Tracheal epithelial cell (primary cell): Measurements from ENCODE around the gene RGS9BP. TPM values are rescaled to one million over a fixed set of nuclear protein-coding genes. Genes with fewer than 3 reads are reported as not detected.

ENCODE experiments used
- total RNA-seq: library from RNA; depleted of rRNA; stranded (reverse); fragments of >200 nt; gene quantifications from 2 replicates; pipeline ENCODE4 v1.2.1, GENCODE V29; 2014

The RGS9BP gene
- under 0.01 and 0.64 TPM in 2 replicates for total RNA-seq

GRCh38 chr19:32675720-32676185, at the start of gene RGS9BP:
TSS of gene RGS9BP (plus strand) at chr19:32675848. CDS start at chr19:32676264, 416 bp downstream.

GRCh38 chr19:32674931-32675719, 523 bp upstream of the RGS9BP start, which contains the start of gene ANKRD27:
TSS of gene ANKRD27 (minus strand) at chr19:32675180. CDS start at chr19:32659015, 16,165 bp downstream.

GRCh38 chr19:32691291-32691951, 15.8 kb downstream of the RGS9BP start, which contains the start of gene NUDT19:
TSS of gene NUDT19 (plus strand) at chr19:32691821. CDS start at chr19:32691961, 140 bp downstream.

GRCh38 chr19:32719611-32720059, 44.0 kb downstream of the RGS9BP start, which contains the start of gene TDRD12:
TSS of gene TDRD12 (plus strand) at chr19:32719767. CDS start at chr19:32720073, 306 bp downstream.

Other genes starting within 250 kb of the RGS9BP start
- 85.7 and 132 TPM in 2 replicates for gene PDCD5, start 94.7 kb upstream of the RGS9BP start, total RNA-seq
- 26.9 and 43.9 TPM in 2 replicates for gene ANKRD27, start 668 bp upstream of the RGS9BP start, total RNA-seq
- 9.4 and 13.4 TPM in 2 replicates for gene NUDT19, start 16.0 kb downstream of the RGS9BP start, total RNA-seq
- 0.96 and 5.3 TPM in 2 replicates for gene TDRD12, start 43.9 kb downstream of the RGS9BP start, total RNA-seq
- gene SLC7A9, start 193.9 kb downstream of the RGS9BP start, total RNA-seq = 0.48 TPM in 1 of 2 replicates, not detected in the other